OCI-LY1 (cell line): ENCODE measurements around the gene DNHD1.

Experiments used
- H2AFZ ChIP-seq: fragments of 200-600 bp; sonication (generic), shearing (Covaris generic); 2 replicates; pipeline ENCODE4 v1.6.0; 2014; ENCODE audit warnings: antibody characterized with exemption, mild to moderate bottlenecking, low read length
- H3F3A ChIP-seq: fragments of 200-600 bp; sonication (generic), shearing (Covaris generic); 2 replicates; pipeline ENCODE4 v1.6.0; 2014; ENCODE audit warnings: mild to moderate bottlenecking, antibody characterized with exemption, low read length, moderate library complexity; ENCODE audit not compliant: insufficient read depth
- H3K27ac ChIP-seq: fragments of 200-600 bp; sonication (generic); 2 replicates; pipeline ENCODE4 v1.5.1; 2014; ENCODE audit warnings: low read length, mixed run types, mild to moderate bottlenecking, low read depth; ENCODE audit not compliant: poor library complexity, severe bottlenecking
- H3K27me3 ChIP-seq: fragments of 200-600 bp; sonication (generic); 2 replicates; pipeline ENCODE4 v1.6.0; 2014; ENCODE audit warnings: antibody characterized with exemption, mild to moderate bottlenecking, low read length, moderate library complexity; ENCODE audit not compliant: insufficient read depth
- H3K36me3 ChIP-seq: fragments of 200-600 bp; sonication (generic); 2 replicates; pipeline ENCODE4 v1.6.1; 2014; ENCODE audit warnings: mild to moderate bottlenecking, antibody characterized with exemption, low read length, moderate library complexity, mixed read lengths; ENCODE audit not compliant: insufficient read depth
- H3K4me1 ChIP-seq: fragments of 200-600 bp; sonication (generic); 2 replicates; pipeline ENCODE4 v1.5.1; 2014; ENCODE audit warnings: mild to moderate bottlenecking, low read length, moderate library complexity; ENCODE audit not compliant: insufficient read depth, severe bottlenecking
- H3K4me2 ChIP-seq: fragments of 200-600 bp; sonication (generic), shearing (Covaris generic); 2 replicates; pipeline ENCODE4 v1.6.1; 2014; ENCODE audit warnings: low read length
- H3K4me3 ChIP-seq: fragments of 200-600 bp; sonication (generic); 2 replicates; pipeline ENCODE4 v1.5.1; 2014; ENCODE audit warnings: low read length, low read depth, mild to moderate bottlenecking, mixed read lengths; ENCODE audit not compliant: poor library complexity, severe bottlenecking
- H3K79me2 ChIP-seq: fragments of 200-600 bp; shearing (Covaris generic); 2 replicates; pipeline ENCODE4 v1.6.1; 2016; ENCODE audit warnings: mixed run types, low read length, mixed read lengths; ENCODE audit not compliant: insufficient read depth
- H3K9ac ChIP-seq: fragments of 200-600 bp; sonication (generic), shearing (Covaris generic); 2 replicates; pipeline ENCODE4 v1.6.1; 2014; ENCODE audit warnings: mild to moderate bottlenecking, low read length, mixed read lengths
- H3K9me2 ChIP-seq: fragments of 200-600 bp; sonication (generic), shearing (Covaris generic); 2 replicates; pipeline ENCODE4 v1.6.1; 2014; ENCODE audit warnings: low read depth, mild to moderate bottlenecking, low read length, mixed read lengths
- H3K9me3 ChIP-seq: fragments of 200-600 bp; shearing (Covaris generic); 2 replicates; pipeline ENCODE4 v1.6.1; 2014; ENCODE audit warnings: low read length, mixed read lengths
- H4K20me1 ChIP-seq: fragments of 200-600 bp; sonication (generic), shearing (Covaris generic); 2 replicates; pipeline ENCODE4 v1.6.0; 2016; ENCODE audit warnings: mild to moderate bottlenecking, low read length; ENCODE audit not compliant: insufficient read depth
- CTCF ChIP-seq: fragments of 200-600 bp; sonication (generic), shearing (Covaris generic); IDR thresholded peaks from 2 replicates; pipeline ENCODE4 v1.5.1; 2017; ENCODE audit warnings: mild to moderate bottlenecking, antibody characterized with exemption, low read length, moderate library complexity, mixed read lengths
- EZH2 ChIP-seq: fragments of 200-600 bp; sonication (generic), shearing (Covaris generic); IDR thresholded peaks from 2 replicates; pipeline ENCODE4 v1.8.0; 2017; ENCODE audit warnings: borderline replicate concordance, mixed run types, mild to moderate bottlenecking, antibody characterized with exemption, low read length, moderate library complexity, mixed read lengths

DNHD1 gene

GRCh38 chr11:6544921-6545850, 48.1 kb downstream of the DNHD1 start:
- Histone ChIP-seq H3K27me3 (no peaks in the 10 kb centered on the region), H3K4me3 (no peak overlapping the region), H3F3A (no peaks in the 10 kb centered on the region), H3K4me1 (no peaks in the 10 kb centered on the region), H3K9me2 (no peaks in the 10 kb centered on the region), H3K4me2 (no peak overlapping the region), H3K79me2 (no peaks in the 10 kb centered on the region), H3K27ac (no peak overlapping the region), H3K9me3 (no peaks in the 10 kb centered on the region), H4K20me1 (no peaks in the 10 kb centered on the region), H3K36me3 (no peaks in the 10 kb centered on the region; the same call in 1 of the 2 replicates), H3K9ac (no peak overlapping the region), H2AFZ (no peak overlapping the region)
- TF ChIP-seq EZH2 (no peak), CTCF (no peak)

- H3K9me2 ChIP-seq = no peaks in the 10 kb centered on the region
Observed at GRCh38 chr11:6545917-6546605, 49.0 kb downstream of the DNHD1 start.

GRCh38 chr11:6546735-6547134, 49.7 kb downstream of the DNHD1 start:
- no peak for TF ChIP-seq CTCF
- no peak for TF ChIP-seq EZH2
- no peak overlapping the region for H3K4me2 ChIP-seq
- H3K9ac ChIP-seq = no peak overlapping the region
- no peaks in the 10 kb centered on the region for H3F3A ChIP-seq
- no peaks in the 10 kb centered on the region for H3K9me3 ChIP-seq
- H4K20me1 ChIP-seq = no peaks in the 10 kb centered on the region
- H3K36me3 ChIP-seq = no peaks in the 10 kb centered on the region; the same call in 1 of the 2 replicates
- no peaks in the 10 kb centered on the region for H3K79me2 ChIP-seq
- no peak overlapping the region for H3K27ac ChIP-seq
- H3K4me1 ChIP-seq = no peaks in the 10 kb centered on the region
- no peak overlapping the region for H2AFZ ChIP-seq
- no peak overlapping the region for H3K4me3 ChIP-seq
- H3K9me2 ChIP-seq = no peaks in the 10 kb centered on the region
- no peaks in the 10 kb centered on the region for H3K27me3 ChIP-seq

More at GRCh38 chr11:6545917-6546605, 49.0 kb downstream of the DNHD1 start:
- Histone ChIP-seq H3K27ac (no peak overlapping the region), H3K9me3 (no peaks in the 10 kb centered on the region), H4K20me1 (no peaks in the 10 kb centered on the region), H3K36me3 (no peaks in the 10 kb centered on the region; the same call in 1 of the 2 replicates), H3F3A (no peaks in the 10 kb centered on the region), H3K79me2 (no peaks in the 10 kb centered on the region), H2AFZ (no peak overlapping the region), H3K9ac (no peak overlapping the region), H3K4me3 (no peak overlapping the region), H3K4me2 (no peak overlapping the region), H3K27me3 (no peaks in the 10 kb centered on the region), H3K4me1 (no peaks in the 10 kb centered on the region)
- TF ChIP-seq EZH2 (no peak), CTCF (no peak)
